ENCODE data around the gene SMC1B. TPM values are rescaled to one million over a fixed set of nuclear protein-coding genes. Genes with fewer than 3 reads are reported as not detected.

SMC1B gene
- total RNA-seq, 1 donor from 2014 or later = 0.06 TPM

DNA sequence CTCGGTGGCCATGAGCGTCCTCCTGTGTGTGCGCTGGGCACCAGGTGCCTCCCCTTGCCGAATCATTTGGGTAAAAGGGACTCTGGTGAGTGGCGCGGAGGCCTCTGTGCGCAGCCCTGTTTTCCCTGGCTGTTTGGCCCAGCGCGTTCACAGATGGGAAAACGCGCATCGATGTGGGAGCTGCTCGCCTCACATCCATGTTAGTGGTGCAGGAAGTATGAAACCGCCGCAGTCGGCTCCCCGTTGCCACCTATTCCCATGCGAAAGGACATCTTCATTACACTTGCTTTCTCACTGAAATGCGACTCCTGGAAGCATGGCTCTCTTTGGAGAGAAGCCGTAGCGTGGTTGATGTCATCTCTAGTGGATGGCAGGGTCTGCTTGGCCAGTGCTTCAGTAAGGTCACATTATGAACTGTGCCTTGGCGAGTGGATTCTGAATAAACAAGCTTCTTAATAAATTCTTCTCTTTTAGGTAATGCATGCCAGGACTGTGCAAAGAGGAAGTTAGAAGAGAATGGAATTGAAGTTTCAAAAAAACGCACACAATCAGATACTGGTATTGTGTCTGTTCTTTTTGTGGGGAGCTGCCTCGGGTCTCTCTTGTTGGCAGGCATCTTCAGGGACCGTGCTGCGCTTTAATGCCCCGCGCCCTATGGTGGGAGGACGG is 77.4 kb downstream of the SMC1B start:
- Histone ChIP-seq H3K4me1 (no peaks in the 10 kb centered on the region), H3K36me3 (no peaks in the 10 kb centered on the region), H3K4me2 (no peak overlapping the region), H3K4me3 (no peak overlapping the region), H3K9ac (no peak overlapping the region), H4K20me1 (ENCODE audit: low read depth) (no peaks in the 10 kb centered on the region), H3K27ac (no peak overlapping the region), H2AFZ (replicated peaks) (no peak overlapping the region), H3K79me2 (ENCODE audit: low read depth) (no peaks in the 10 kb centered on the region), H3F3A (ENCODE audit: low read depth) (no peaks in the 10 kb centered on the region), H3K27me3 (no peaks in the 10 kb centered on the region), H3K9me3 (ENCODE audit: low read depth) (no peaks in the 10 kb centered on the region)
- TF ChIP-seq EZH2 (IDR thresholded peaks at IDR 0.05) (no peak), EZH2phosphoT487 (IDR thresholded peaks at IDR 0.05) (no peak)
- TF ChIP-seq, protein P1, sequence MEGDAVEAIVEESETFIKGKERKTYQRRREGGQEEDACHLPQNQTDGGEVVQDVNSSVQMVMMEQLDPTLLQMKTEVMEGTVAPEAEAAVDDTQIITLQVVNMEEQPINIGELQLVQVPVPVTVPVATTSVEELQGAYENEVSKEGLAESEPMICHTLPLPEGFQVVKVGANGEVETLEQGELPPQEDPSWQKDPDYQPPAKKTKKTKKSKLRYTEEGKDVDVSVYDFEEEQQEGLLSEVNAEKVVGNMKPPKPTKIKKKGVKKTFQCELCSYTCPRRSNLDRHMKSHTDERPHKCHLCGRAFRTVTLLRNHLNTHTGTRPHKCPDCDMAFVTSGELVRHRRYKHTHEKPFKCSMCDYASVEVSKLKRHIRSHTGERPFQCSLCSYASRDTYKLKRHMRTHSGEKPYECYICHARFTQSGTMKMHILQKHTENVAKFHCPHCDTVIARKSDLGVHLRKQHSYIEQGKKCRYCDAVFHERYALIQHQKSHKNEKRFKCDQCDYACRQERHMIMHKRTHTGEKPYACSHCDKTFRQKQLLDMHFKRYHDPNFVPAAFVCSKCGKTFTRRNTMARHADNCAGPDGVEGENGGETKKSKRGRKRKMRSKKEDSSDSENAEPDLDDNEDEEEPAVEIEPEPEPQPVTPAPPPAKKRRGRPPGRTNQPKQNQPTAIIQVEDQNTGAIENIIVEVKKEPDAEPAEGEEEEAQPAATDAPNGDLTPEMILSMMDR (IDR thresholded peaks at IDR 0.05) = no peak
- Mint-ChIP-seq H3K27ac (no peak overlapping the region), H3K27me3 (ENCODE audit: insufficient read depth, low read depth) (peaks cover 2% of the 10 kb centered on the region), H3K36me3 (peaks cover 22% of the 10 kb centered on the region), H3K4me1 (peaks cover 17% of the 10 kb centered on the region), H3K4me3 (no peak overlapping the region), H3K9me3 (no peaks in the 10 kb centered on the region)
- no peak for DNase-seq (ENCODE audit: low spot score)

DNA sequence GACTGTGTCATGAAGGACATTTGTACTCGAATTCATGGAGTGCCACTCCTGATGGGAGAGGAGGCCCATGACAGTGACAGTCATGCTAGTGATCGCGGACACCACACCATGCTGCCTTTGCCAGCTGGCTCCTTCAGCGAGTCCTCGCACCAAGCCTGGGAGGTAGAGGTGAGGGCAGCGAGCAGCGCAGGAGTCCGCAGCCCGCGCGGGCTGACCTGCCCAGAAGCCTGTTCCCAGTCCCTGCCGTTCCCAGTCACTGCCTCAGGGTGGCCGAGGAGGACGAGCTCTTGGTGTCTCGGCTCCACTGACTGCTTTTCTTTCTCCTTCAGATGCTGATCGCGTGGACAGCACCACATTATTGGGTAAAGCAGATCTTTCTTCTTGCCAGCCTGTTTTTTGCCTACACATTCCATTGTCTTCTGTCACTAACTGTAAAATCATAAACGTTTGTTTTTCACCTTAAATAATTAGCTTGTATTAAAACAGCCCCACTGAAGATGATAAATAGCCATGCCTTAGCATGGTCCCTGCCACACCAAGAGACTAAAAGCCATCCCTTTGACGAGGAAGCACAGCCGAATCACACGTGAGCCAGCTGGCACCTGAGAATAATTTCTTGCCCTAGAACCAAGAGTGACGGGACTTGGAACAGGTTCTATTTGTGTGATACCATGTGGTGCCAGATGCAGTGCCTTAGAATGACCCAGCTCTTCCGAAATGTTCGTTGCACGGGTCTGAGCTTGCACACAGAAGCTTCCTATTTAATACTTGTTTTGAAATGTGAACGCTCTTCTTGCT is 78.2 kb downstream of the SMC1B start:
- no peak overlapping the region for H3K4me3 Mint-ChIP-seq
- no peaks in the 10 kb centered on the region for H3K27me3 ChIP-seq
- peaks cover 2% of the 10 kb centered on the region for H3K27me3 Mint-ChIP-seq (ENCODE audit: insufficient read depth, low read depth)
- peak; percentile 66 for DNase-seq (ENCODE audit: low spot score)
- no peaks in the 10 kb centered on the region for H3K9me3 ChIP-seq (ENCODE audit: low read depth)
- peaks cover 17% of the 10 kb centered on the region for H3K4me1 Mint-ChIP-seq
- no peaks in the 10 kb centered on the region for H3K9me3 Mint-ChIP-seq
- no peak overlapping the region for H3K4me2 ChIP-seq
- H3K36me3 ChIP-seq = no peaks in the 10 kb centered on the region
- H3K27ac ChIP-seq = no peak overlapping the region
- no peak overlapping the region for H3K9ac ChIP-seq
- no peaks in the 10 kb centered on the region for H3F3A ChIP-seq (ENCODE audit: low read depth)
- H3K79me2 ChIP-seq (ENCODE audit: low read depth) = no peaks in the 10 kb centered on the region
- no peaks in the 10 kb centered on the region for H3K4me1 ChIP-seq
- H4K20me1 ChIP-seq (ENCODE audit: low read depth) = no peaks in the 10 kb centered on the region
- H3K27ac Mint-ChIP-seq = no peak overlapping the region
- H3K36me3 Mint-ChIP-seq = peaks cover 23% of the 10 kb centered on the region
- H2AFZ ChIP-seq (replicated peaks) = no peak overlapping the region
- no peak overlapping the region for H3K4me3 ChIP-seq
- TF ChIP-seq EZH2 (IDR thresholded peaks at IDR 0.05) (no peak), EZH2phosphoT487 (IDR thresholded peaks at IDR 0.05) (no peak)
- TF ChIP-seq, protein P1 (IDR thresholded peaks at IDR 0.05) = peak; percentile 43

DNA sequence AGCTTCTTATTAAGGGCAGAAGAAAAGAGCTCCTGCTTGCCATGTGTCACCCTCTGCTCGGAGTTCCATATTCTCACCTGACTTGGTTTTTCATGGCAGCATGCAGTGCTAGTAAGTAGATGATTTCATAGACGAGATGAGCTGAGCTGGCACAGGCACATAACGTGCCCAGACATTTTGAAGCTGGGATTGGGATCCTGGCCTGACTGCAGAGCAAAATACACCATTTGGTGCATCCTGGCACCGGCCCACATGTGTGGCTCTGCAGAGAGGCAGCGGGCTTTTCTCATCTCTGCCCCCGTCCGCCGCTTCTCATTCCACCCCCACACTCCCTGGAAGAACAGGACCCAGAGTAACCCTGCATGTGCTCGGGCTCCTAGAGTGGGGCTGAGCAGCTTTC is 78.9 kb downstream of the SMC1B start:
- Histone ChIP-seq H3K27me3 (no peaks in the 10 kb centered on the region), H3K4me1 (no peaks in the 10 kb centered on the region), H3K4me3 (no peak overlapping the region), H3F3A (ENCODE audit: low read depth) (no peaks in the 10 kb centered on the region), H3K4me2 (no peak overlapping the region), H3K9ac (no peak overlapping the region), H4K20me1 (ENCODE audit: low read depth) (no peaks in the 10 kb centered on the region), H3K9me3 (ENCODE audit: low read depth) (no peaks in the 10 kb centered on the region), H3K79me2 (ENCODE audit: low read depth) (no peaks in the 10 kb centered on the region), H3K36me3 (no peaks in the 10 kb centered on the region), H2AFZ (replicated peaks) (no peak overlapping the region), H3K27ac (no peak overlapping the region)
- no peaks in the 10 kb centered on the region for H3K9me3 Mint-ChIP-seq
- H3K27me3 Mint-ChIP-seq (ENCODE audit: insufficient read depth, low read depth) = peaks cover 2% of the 10 kb centered on the region
- peak overlapping the region; percentile 29 for H3K27ac Mint-ChIP-seq
- H3K4me3 Mint-ChIP-seq = no peak overlapping the region
- peaks cover 17% of the 10 kb centered on the region for H3K4me1 Mint-ChIP-seq
- peaks cover 20% of the 10 kb centered on the region for H3K36me3 Mint-ChIP-seq
- TF ChIP-seq, protein P1 (IDR thresholded peaks at IDR 0.05) = no peak
- TF ChIP-seq EZH2 (IDR thresholded peaks at IDR 0.05) (no peak), EZH2phosphoT487 (IDR thresholded peaks at IDR 0.05) (no peak)
- no peak for DNase-seq (ENCODE audit: low spot score)

Data from neural progenitor cell (in vitro differentiated cells).